WTC11 (cell line): ENCODE measurements around the gene RETREG1. TPM values are rescaled to one million over a fixed set of nuclear protein-coding genes. Genes with fewer than 3 reads are reported as not detected.

ENCODE experiments used
- ATAC-seq: fragments of 200-7000 bp; cut with Tn5 transposase; 2 replicates; pipeline ENCODE4 v1.10.0; 2021; ENCODE audit warnings: mild to moderate bottlenecking, moderate library complexity
- CTCF ChIA-PET: fragments of 300-600 bp; sonication (Branson Sonifier 250); formaldehyde crosslinking; loops from one replicate; lab custom pipeline; 2021; ENCODE audit warnings: antibody characterized with exemption; lab: Charles Lee
- POLR2A ChIA-PET: fragments of 350-600 bp; sonication (Branson Sonifier 250); formaldehyde crosslinking; loops from one replicate; lab custom pipeline; 2021; ENCODE audit warnings: antibody characterized with exemption; lab: Charles Lee
- DNase-seq: peaks from one replicate; pipeline ENCODE4 v3.0.0; 2021; ENCODE audit warnings: low spot score
- H3K27ac Mint-ChIP-seq: 2 replicates; pipeline ENCODE4 v1.8.0; 2021; ENCODE audit warnings: mixed read lengths
- H3K27me3 Mint-ChIP-seq: 2 replicates; pipeline ENCODE4 v1.8.0; 2021; ENCODE audit warnings: low read depth, mild to moderate bottlenecking, moderate library complexity, mixed read lengths
- H3K36me3 Mint-ChIP-seq: 2 replicates; pipeline ENCODE4 v1.8.0; 2021; ENCODE audit warnings: mixed read lengths
- H3K4me1 Mint-ChIP-seq: 2 replicates; pipeline ENCODE4 v1.8.0; 2022; ENCODE audit warnings: mixed read lengths
- H3K4me3 Mint-ChIP-seq: 2 replicates; pipeline ENCODE4 v1.8.0; 2021; ENCODE audit warnings: mild to moderate bottlenecking, moderate library complexity, mixed read lengths
- H3K9me3 Mint-ChIP-seq: 2 replicates; pipeline ENCODE4 v1.8.0; 2021; ENCODE audit warnings: mixed read lengths
- CBFB ChIP-seq: sonication (generic); formaldehyde crosslinking; IDR thresholded peaks from 2 replicates; pipeline ENCODE4 v1.8.1; 2022; ENCODE audit warnings: mild to moderate bottlenecking, low read depth, missing genetic modification reagents
- FOXK1 ChIP-seq: sonication (generic); formaldehyde crosslinking; IDR thresholded peaks from 2 replicates; pipeline ENCODE4 v1.8.0; 2022; ENCODE audit warnings: mild to moderate bottlenecking, moderate library complexity, missing genetic modification reagents
- FOXP1 ChIP-seq: sonication (generic); formaldehyde crosslinking; IDR thresholded peaks from 2 replicates; pipeline ENCODE4 v1.8.0; 2022; ENCODE audit warnings: missing genetic modification reagents, mild to moderate bottlenecking, moderate library complexity, borderline replicate concordance
- GABPB1 ChIP-seq: sonication (generic); formaldehyde crosslinking; IDR thresholded peaks from 2 replicates; pipeline ENCODE4 v1.8.1; 2023; ENCODE audit warnings: mild to moderate bottlenecking, missing genetic modification reagents
- GTF2I ChIP-seq: fragments of 250-450 bp; sonication (Bioruptor Pico); conservative IDR thresholded peaks from 2 replicates; pipeline ENCODE4 v1.4.0; 2021; ENCODE audit warnings: mild to moderate bottlenecking
- IRF2 ChIP-seq: sonication (generic); formaldehyde crosslinking; IDR thresholded peaks from 2 replicates; pipeline ENCODE4 v1.8.0; 2022; ENCODE audit warnings: low read depth, missing genetic modification reagents, borderline replicate concordance
- NFATC4 ChIP-seq: fragments of 250-450 bp; sonication (Bioruptor Pico); IDR thresholded peaks from 2 replicates; pipeline ENCODE4 v1.9.0; 2021; ENCODE audit warnings: mild to moderate bottlenecking
- NFE2L1 ChIP-seq: sonication (generic); formaldehyde crosslinking; IDR thresholded peaks from 2 replicates; pipeline ENCODE4 v1.8.1; 2023; ENCODE audit warnings: missing genetic modification reagents
- OVOL2 ChIP-seq: fragments of 250-450 bp; sonication (Bioruptor Pico); IDR thresholded peaks from 2 replicates; pipeline ENCODE4 v1.9.0; 2021; ENCODE audit warnings: mild to moderate bottlenecking, borderline replicate concordance
- PRRX2 ChIP-seq: fragments of 250-450 bp; sonication (Bioruptor Pico); IDR thresholded peaks from 2 replicates; pipeline ENCODE4 v1.8.0; 2021; ENCODE audit warnings: mild to moderate bottlenecking
- RORB ChIP-seq: fragments of 250-450 bp; sonication (Bioruptor Pico); IDR thresholded peaks from 2 replicates; pipeline ENCODE4 v1.9.0; 2021; ENCODE audit warnings: mild to moderate bottlenecking
- ZNF317 ChIP-seq: sonication (generic); formaldehyde crosslinking; IDR thresholded peaks from 2 replicates; pipeline ENCODE4 v1.8.1; 2023; ENCODE audit warnings: low read depth, mild to moderate bottlenecking, moderate library complexity, missing genetic modification reagents, borderline replicate concordance
- ZNF512 ChIP-seq: sonication (generic); formaldehyde crosslinking; IDR thresholded peaks from 2 replicates; pipeline ENCODE4 v1.8.1; 2022; ENCODE audit warnings: missing genetic modification reagents, borderline replicate concordance
- total RNA-seq: library from RNA; stranded (reverse); gene quantifications from 3 replicates; pipeline ENCODE4 v1.2.3, GENCODE V29; 2021
- TF ChIP-seq, protein P1 (sequence below): sonication (generic); formaldehyde crosslinking; IDR thresholded peaks from 2 replicates; pipeline ENCODE4 v1.8.0; 2023; ENCODE audit warnings: mild to moderate bottlenecking, missing genetic modification reagents
- TF ChIP-seq, protein P2 (sequence below): sonication (generic); formaldehyde crosslinking; IDR thresholded peaks from 2 replicates; pipeline ENCODE4 v1.8.0; 2023; ENCODE audit warnings: missing genetic modification reagents
- TF ChIP-seq, protein P3 (sequence below): sonication (generic); formaldehyde crosslinking; conservative IDR thresholded peaks from 2 replicates; pipeline ENCODE4 v1.8.1; 2022; ENCODE audit warnings: mild to moderate bottlenecking, missing genetic modification reagents
- TF ChIP-seq, protein P4 (sequence below): sonication (generic); formaldehyde crosslinking; IDR thresholded peaks from 2 replicates; pipeline ENCODE4 v1.8.1; 2022; ENCODE audit warnings: mild to moderate bottlenecking, missing genetic modification reagents, moderate library complexity, borderline replicate concordance

Gene RETREG1
- total RNA-seq, 1 experiment from 2014 or later = 2.2 TPM

DNA sequence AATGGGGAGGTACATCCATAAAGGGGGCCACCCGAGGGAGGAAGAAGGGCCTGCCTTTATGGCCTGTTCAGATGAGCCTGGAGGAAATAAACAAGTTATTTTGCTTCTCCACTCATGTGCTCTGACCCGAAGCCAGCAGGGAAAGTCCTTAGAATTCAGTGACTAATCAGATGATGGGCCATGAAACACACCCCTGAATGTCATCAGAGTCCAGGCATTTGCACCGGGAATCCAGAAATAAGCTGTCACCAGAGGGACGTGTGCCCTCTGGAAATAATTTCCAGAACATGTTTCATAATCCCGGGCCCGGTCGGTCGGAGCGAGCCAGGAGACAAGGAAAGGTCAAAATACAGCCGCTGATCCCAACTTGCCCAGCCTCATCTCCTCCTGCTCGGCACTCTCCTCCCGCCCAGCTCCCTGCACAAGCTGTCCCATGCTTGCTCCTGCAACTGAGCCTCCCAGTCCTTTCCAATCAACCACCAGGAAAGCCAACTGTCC lies 77.6 kb downstream of the RETREG1 start:
- peaks cover 8% of the 10 kb centered on the region; the same call in 1 of the 2 replicates for H3K9me3 Mint-ChIP-seq
- no peak for DNase-seq
- H3K4me3 Mint-ChIP-seq = no peak overlapping the region
- ChIA-PET POLR2A (no interaction called here), CTCF (interaction anchor here (1.6 to 2.7 kb wide), 2 partner anchors 11 to 13 kb away, joined by 3 to 13 read pairs; no protein-coding TSS in a partner anchor)
- H3K27ac Mint-ChIP-seq = 0 out of 2 replicates have a peak overlapping the region, but pooled peaks have one; percentile 8
- no peak for ATAC-seq
- TF ChIP-seq, protein P1, sequence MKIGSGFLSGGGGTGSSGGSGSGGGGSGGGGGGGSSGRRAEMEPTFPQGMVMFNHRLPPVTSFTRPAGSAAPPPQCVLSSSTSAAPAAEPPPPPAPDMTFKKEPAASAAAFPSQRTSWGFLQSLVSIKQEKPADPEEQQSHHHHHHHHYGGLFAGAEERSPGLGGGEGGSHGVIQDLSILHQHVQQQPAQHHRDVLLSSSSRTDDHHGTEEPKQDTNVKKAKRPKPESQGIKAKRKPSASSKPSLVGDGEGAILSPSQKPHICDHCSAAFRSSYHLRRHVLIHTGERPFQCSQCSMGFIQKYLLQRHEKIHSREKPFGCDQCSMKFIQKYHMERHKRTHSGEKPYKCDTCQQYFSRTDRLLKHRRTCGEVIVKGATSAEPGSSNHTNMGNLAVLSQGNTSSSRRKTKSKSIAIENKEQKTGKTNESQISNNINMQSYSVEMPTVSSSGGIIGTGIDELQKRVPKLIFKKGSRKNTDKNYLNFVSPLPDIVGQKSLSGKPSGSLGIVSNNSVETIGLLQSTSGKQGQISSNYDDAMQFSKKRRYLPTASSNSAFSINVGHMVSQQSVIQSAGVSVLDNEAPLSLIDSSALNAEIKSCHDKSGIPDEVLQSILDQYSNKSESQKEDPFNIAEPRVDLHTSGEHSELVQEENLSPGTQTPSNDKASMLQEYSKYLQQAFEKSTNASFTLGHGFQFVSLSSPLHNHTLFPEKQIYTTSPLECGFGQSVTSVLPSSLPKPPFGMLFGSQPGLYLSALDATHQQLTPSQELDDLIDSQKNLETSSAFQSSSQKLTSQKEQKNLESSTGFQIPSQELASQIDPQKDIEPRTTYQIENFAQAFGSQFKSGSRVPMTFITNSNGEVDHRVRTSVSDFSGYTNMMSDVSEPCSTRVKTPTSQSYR (CRISPR knock-in tag) = no peak
- TF ChIP-seq GABPB1 (CRISPR knock-in tag) (peak; percentile 18; the same call in 1 of the 2 replicates), FOXK1 (no peak), GTF2I (CRISPR knock-in tag) (no peak), FOXP1 (CRISPR knock-in tag) (no peak)
- TF ChIP-seq, protein P2, sequence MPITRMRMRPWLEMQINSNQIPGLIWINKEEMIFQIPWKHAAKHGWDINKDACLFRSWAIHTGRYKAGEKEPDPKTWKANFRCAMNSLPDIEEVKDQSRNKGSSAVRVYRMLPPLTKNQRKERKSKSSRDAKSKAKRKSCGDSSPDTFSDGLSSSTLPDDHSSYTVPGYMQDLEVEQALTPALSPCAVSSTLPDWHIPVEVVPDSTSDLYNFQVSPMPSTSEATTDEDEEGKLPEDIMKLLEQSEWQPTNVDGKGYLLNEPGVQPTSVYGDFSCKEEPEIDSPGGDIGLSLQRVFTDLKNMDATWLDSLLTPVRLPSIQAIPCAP = no peak
- H3K4me1 Mint-ChIP-seq = 0 out of 2 replicates have a peak, but pooled peaks cover 7% of the 10 kb centered on the region
- no peaks in the 10 kb centered on the region for H3K36me3 Mint-ChIP-seq
- H3K27me3 Mint-ChIP-seq = no peaks in the 10 kb centered on the region; the same call in 1 of the 2 replicates

DNA sequence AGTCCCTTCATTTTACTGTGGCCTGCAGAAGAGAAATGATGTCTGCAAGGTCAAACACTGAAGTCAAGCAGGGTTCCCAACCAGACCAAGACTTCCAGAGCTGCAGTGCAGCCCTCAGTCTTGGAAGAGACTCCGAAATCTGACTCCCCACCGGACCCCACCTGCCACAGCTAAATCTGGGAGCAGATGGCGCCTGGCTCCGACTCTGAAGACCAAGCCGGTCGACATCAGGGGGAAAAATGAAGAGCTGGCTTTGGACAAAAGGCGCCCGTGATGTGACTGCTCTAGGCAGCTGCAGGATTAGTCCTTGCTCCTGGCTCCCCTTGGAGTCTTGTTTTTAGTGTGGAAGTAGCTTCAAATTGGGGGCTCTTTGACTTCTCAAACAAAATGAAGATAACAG lies 78.8 kb downstream of the RETREG1 start:
- ATAC-seq (no peak), DNase-seq (no peak)
- TF ChIP-seq NFATC4 (CRISPR knock-in tag) (no peak), PRRX2 (no peak), IRF2 (no peak), RORB (CRISPR knock-in tag) (no peak), OVOL2 (no peak)
- no peaks in the 10 kb centered on the region for H3K36me3 Mint-ChIP-seq
- ChIA-PET POLR2A (no interaction called here), CTCF (interaction anchor here (2.7 kb wide), 1 partner anchor 12 kb away, joined by 13 read pairs; no protein-coding TSS in a partner anchor)
- H3K4me1 Mint-ChIP-seq = 0 out of 2 replicates have a peak, but pooled peaks cover 7% of the 10 kb centered on the region
- H3K27me3 Mint-ChIP-seq = peaks cover 4% of the 10 kb centered on the region
- no peak overlapping the region for H3K4me3 Mint-ChIP-seq
- no peak overlapping the region for H3K27ac Mint-ChIP-seq
- H3K9me3 Mint-ChIP-seq = peaks cover 8% of the 10 kb centered on the region; the same call in 1 of the 2 replicates

GRCh38 chr5:16536818-16537217 lies 80.0 kb downstream of the RETREG1 start:
- Mint-ChIP-seq H3K27ac (no peak overlapping the region), H3K36me3 (no peaks in the 10 kb centered on the region), H3K4me3 (no peak overlapping the region), H3K9me3 (peaks cover 8% of the 10 kb centered on the region; the same call in 1 of the 2 replicates), H3K27me3 (peaks cover 4% of the 10 kb centered on the region), H3K4me1 (0 out of 2 replicates have a peak, but pooled peaks cover 7% of the 10 kb centered on the region)
- ChIA-PET CTCF (interaction anchor here (2.3 kb wide), 1 partner anchor 22 kb away, joined by 6 read pairs; no protein-coding TSS in a partner anchor), POLR2A (no interaction called here)
- no peak for ATAC-seq
- DNase-seq = no peak
- TF ChIP-seq ZNF317 (CRISPR knock-in tag) (peak; percentile 85), ZNF512 (CRISPR knock-in tag) (no peak)

DNA sequence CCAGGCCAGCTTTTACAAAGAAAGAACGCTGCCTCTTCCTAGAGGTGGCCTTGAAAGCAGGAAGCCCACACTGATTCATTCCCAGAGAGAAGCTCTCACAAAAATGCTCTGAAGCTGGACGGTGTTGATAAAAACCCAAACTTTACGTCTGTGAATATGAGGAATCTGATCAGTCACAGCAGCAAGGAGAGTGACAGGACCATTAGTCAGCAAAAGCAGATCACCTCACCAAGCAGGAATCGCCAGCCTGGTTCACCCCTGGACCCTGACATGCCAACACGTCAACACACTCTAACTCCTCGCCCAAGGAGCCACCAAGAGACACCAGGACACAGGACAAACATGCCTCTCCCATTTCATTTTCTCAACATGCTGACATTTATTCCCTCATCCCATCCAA lies 80.6 kb downstream of the RETREG1 start:
- POLR2A ChIA-PET = no interaction called here
- Mint-ChIP-seq H3K27me3 (peaks cover 4% of the 10 kb centered on the region), H3K9me3 (peaks cover 8% of the 10 kb centered on the region; the same call in 1 of the 2 replicates), H3K27ac (no peak overlapping the region; the same call in 1 of the 2 replicates), H3K36me3 (no peaks in the 10 kb centered on the region), H3K4me1 (0 out of 2 replicates have a peak, but pooled peaks cover 7% of the 10 kb centered on the region), H3K4me3 (no peak overlapping the region)
- ATAC-seq = no peak
- CTCF ChIA-PET = interaction anchor here (2.3 kb wide), 1 partner anchor 23 kb away, joined by 6 read pairs; no protein-coding TSS in a partner anchor
- no peak for DNase-seq
- TF ChIP-seq FOXP1 (CRISPR knock-in tag) (no peak), NFE2L1 (no peak), CBFB (no peak), NFATC4 (CRISPR knock-in tag) (no peak)
- TF ChIP-seq, protein P3, sequence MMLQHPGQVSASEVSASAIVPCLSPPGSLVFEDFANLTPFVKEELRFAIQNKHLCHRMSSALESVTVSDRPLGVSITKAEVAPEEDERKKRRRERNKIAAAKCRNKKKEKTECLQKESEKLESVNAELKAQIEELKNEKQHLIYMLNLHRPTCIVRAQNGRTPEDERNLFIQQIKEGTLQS (CRISPR knock-in tag) = no peak
- TF ChIP-seq, protein P4, sequence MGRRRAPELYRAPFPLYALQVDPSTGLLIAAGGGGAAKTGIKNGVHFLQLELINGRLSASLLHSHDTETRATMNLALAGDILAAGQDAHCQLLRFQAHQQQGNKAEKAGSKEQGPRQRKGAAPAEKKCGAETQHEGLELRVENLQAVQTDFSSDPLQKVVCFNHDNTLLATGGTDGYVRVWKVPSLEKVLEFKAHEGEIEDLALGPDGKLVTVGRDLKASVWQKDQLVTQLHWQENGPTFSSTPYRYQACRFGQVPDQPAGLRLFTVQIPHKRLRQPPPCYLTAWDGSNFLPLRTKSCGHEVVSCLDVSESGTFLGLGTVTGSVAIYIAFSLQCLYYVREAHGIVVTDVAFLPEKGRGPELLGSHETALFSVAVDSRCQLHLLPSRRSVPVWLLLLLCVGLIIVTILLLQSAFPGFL (CRISPR knock-in tag) = no peak
